DOHH2 (cell line): ENCODE measurements around the gene CDKL5.
A peak's percentile ranks its signal among the peaks of the same experiment; 100 is the strongest.

Experiments used
- H3F3A ChIP-seq: fragments of 200-600 bp; sonication (generic), shearing (Covaris generic); 2 replicates; pipeline ENCODE4 v1.6.0; 2016; ENCODE audit warnings: antibody characterized with exemption, mild to moderate bottlenecking; ENCODE audit not compliant: control insufficient read depth, insufficient read depth
- H3K27ac ChIP-seq: fragments of 200-600 bp; sonication (generic); 2 replicates; pipeline ENCODE4 v1.5.1; 2014; ENCODE audit warnings: low read depth, mild to moderate bottlenecking, low read length, moderate library complexity
- H3K27me3 ChIP-seq: fragments of 200-600 bp; sonication (generic); 2 replicates; pipeline ENCODE4 v1.6.1; 2014; ENCODE audit warnings: mild to moderate bottlenecking, low read length, mixed read lengths; ENCODE audit not compliant: control insufficient read depth
- H3K36me3 ChIP-seq: fragments of 200-600 bp; sonication (generic); 2 replicates; pipeline ENCODE4 v1.6.1; 2014; ENCODE audit warnings: mild to moderate bottlenecking, low read length, moderate library complexity, mixed read lengths; ENCODE audit not compliant: control insufficient read depth
- H3K4me1 ChIP-seq: fragments of 200-600 bp; sonication (generic); 2 replicates; pipeline ENCODE4 v1.6.1; 2014; ENCODE audit warnings: mild to moderate bottlenecking, low read length, mixed read lengths; ENCODE audit not compliant: control insufficient read depth
- H3K4me2 ChIP-seq: fragments of 200-600 bp; sonication (generic); 2 replicates; pipeline ENCODE4 v1.6.0; 2014; ENCODE audit warnings: mild to moderate bottlenecking, low read length, moderate library complexity
- H3K4me3 ChIP-seq: fragments of 200-600 bp; sonication (generic); 2 replicates; pipeline ENCODE4 v1.5.1; 2014; ENCODE audit warnings: mild to moderate bottlenecking, low read length, mixed read lengths
- H3K79me2 ChIP-seq: fragments of 200-600 bp; sonication (generic); 2 replicates; pipeline ENCODE4 v1.6.1; 2014; ENCODE audit warnings: mild to moderate bottlenecking, low read length, mixed read lengths; ENCODE audit not compliant: control insufficient read depth
- H3K9me2 ChIP-seq: fragments of 200-600 bp; sonication (generic); replicated peaks from 2 replicates; pipeline ENCODE4 v1.6.1; 2014; ENCODE audit warnings: mild to moderate bottlenecking, low read length, mixed read lengths; ENCODE audit not compliant: control insufficient read depth
- H3K9me3 ChIP-seq: fragments of 200-600 bp; sonication (generic); 2 replicates; pipeline ENCODE4 v1.6.1; 2014; ENCODE audit warnings: antibody characterized with exemption, low read length, mixed read lengths; ENCODE audit not compliant: control insufficient read depth, insufficient read depth
- H4K20me1 ChIP-seq: fragments of 200-600 bp; sonication (generic); 2 replicates; pipeline ENCODE4 v1.6.0; 2014; ENCODE audit warnings: low read depth, mild to moderate bottlenecking, antibody characterized with exemption, low read length, moderate library complexity; ENCODE audit not compliant: control insufficient read depth, insufficient read depth
- CTCF ChIP-seq: fragments of 200-600 bp; sonication (generic); IDR thresholded peaks from one replicate; pipeline ENCODE4 v1.5.1; 2014; ENCODE audit warnings: antibody characterized with exemption, mild to moderate bottlenecking, low read depth, low read length; ENCODE audit not compliant: poor library complexity, severe bottlenecking
- EZH2phosphoT487 ChIP-seq: fragments of 200-600 bp; sonication (generic); IDR thresholded peaks from 2 replicates; pipeline ENCODE4 v1.6.1; 2017; ENCODE audit warnings: borderline replicate concordance, mild to moderate bottlenecking, antibody characterized with exemption, low read length, moderate library complexity, mixed read lengths

Gene CDKL5

DNA sequence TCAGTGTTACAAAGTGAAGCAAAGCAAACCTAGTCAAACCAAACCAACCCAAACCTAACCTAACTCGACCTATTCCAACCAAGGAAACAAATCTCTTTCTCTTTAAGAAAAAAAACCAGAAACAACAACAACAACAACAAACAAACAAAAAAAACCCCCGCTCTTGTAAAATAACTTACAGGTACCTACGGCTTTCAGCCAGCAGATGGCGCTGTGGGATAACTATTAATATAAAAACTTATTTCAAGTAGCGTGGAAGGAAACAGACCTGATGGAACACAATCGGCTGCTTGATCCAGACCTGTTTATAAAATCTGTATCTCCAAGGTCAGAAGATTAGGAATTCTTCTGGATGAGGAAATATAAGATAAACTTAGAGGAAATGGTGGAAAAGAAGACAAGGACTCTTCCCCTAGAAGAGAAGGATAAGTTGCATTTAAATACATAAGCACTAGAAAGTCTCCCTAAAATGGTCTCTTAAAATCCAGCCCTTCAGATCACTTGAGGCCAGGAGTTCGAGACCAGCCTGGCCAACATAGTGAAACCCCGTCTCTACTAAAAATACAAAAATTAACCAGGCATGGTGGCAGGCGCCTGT, 34.4 kb upstream of the CDKL5 start:
- no peaks in the 10 kb centered on the region for H3K79me2 ChIP-seq
- H3K27me3 ChIP-seq = no peaks in the 10 kb centered on the region
- H3K4me3 ChIP-seq = no peak overlapping the region
- H3K4me1 ChIP-seq = no peaks in the 10 kb centered on the region
- no peak overlapping the region for H3K4me2 ChIP-seq
- H3K36me3 ChIP-seq = no peaks in the 10 kb centered on the region
- no peak overlapping the region for H3K27ac ChIP-seq
- H3K9me3 ChIP-seq = no peaks in the 10 kb centered on the region
- no peaks in the 10 kb centered on the region for H3F3A ChIP-seq
- no peaks in the 10 kb centered on the region for H3K9me2 ChIP-seq
- no peaks in the 10 kb centered on the region for H4K20me1 ChIP-seq
- peak; percentile 42 for TF ChIP-seq CTCF
- TF ChIP-seq EZH2phosphoT487 = no peak

DNA sequence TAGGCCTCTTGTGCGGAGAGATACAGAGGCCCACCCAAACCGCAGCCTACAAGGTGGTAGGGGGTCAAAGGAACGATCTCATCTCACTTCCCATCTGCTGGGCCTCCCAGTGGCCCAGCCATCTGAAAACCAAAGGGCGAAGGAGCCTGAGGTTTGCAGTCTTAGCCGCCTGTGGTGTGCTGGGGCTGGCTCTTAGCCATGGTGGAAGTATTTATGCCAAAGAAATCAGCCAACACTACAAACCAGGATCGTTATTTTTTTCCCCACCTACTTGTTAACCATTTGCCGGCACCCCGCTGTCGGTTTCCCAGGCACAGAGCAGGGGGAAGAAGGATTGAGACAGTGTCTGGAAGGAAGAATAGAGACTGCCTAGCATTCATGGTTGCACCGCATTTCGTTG, 30.9 kb upstream of the CDKL5 start:
- no peaks in the 10 kb centered on the region for H3K36me3 ChIP-seq
- H3K79me2 ChIP-seq = no peaks in the 10 kb centered on the region
- TF ChIP-seq EZH2phosphoT487 = no peak
- no peak for TF ChIP-seq CTCF
- no peak overlapping the region for H3K4me2 ChIP-seq
- H3K9me3 ChIP-seq = no peaks in the 10 kb centered on the region
- H3K4me1 ChIP-seq = no peaks in the 10 kb centered on the region
- H3K9me2 ChIP-seq = no peaks in the 10 kb centered on the region
- no peaks in the 10 kb centered on the region for H4K20me1 ChIP-seq
- no peak overlapping the region for H3K27ac ChIP-seq
- no peak overlapping the region for H3K4me3 ChIP-seq
- H3F3A ChIP-seq = no peaks in the 10 kb centered on the region
- H3K27me3 ChIP-seq = no peaks in the 10 kb centered on the region

DNA sequence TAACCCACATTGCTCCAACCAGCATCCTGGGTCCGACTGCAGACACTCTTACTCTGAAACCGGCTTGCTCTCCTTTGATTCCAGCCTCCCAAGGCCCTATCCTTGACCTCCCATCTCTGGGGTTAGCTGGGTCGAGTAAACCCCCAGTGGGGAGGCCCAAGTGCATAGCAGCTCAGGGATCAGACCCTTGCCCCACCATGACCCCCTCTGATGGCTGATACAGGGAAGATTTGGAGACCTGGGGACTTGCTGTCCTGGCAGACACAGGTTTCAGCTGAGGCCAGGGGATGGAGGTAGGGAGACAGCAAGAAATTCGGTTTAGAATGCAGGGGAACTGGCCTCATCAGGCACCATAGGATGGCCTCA, 23.6 kb upstream of the CDKL5 start:
- Histone ChIP-seq H4K20me1 (no peaks in the 10 kb centered on the region), H3K36me3 (no peaks in the 10 kb centered on the region), H3K4me2 (no peak overlapping the region), H3K27me3 (no peaks in the 10 kb centered on the region), H3K9me3 (no peaks in the 10 kb centered on the region), H3K9me2 (no peaks in the 10 kb centered on the region), H3K79me2 (no peaks in the 10 kb centered on the region), H3K4me3 (no peak overlapping the region), H3K27ac (no peak overlapping the region), H3K4me1 (no peaks in the 10 kb centered on the region), H3F3A (no peaks in the 10 kb centered on the region)
- TF ChIP-seq CTCF (no peak), EZH2phosphoT487 (no peak)
